ENCODE data around the gene LLGL2.

GRCh38 chr17:75619506-75620431, 94.3 kb downstream of the LLGL2 start:
- TF ChIP-seq CTCF (IDR thresholded peaks at IDR 0.05; ENCODE audit: low read length) (peak; percentile 66), EZH2 (optimal IDR thresholded peaks at IDR 0.05; ENCODE audit: low read depth, low read length) (no peak)

Measured in MM.1S (cell line).